K562 (cell line): ENCODE measurements around the gene BTBD18. TPM values are rescaled to one million over a fixed set of nuclear protein-coding genes. Genes with fewer than 3 reads are reported as not detected.

Source experiments
- ATAC-seq: fragments of 200-7000 bp; cut with Tn5 transposase; 3 replicates; pipeline ENCODE4 v1.9.1; 2020; ENCODE audit warnings: moderate library complexity
- BruUV-seq: library from RNA; stranded (reverse); fragments of 400-500 nt; replicated peaks from 2 replicates; lab custom pipeline; 2021; lab: Mats Ljungman, UMichigan
- CTCF ChIA-PET: fragments of 300-600 bp; formaldehyde crosslinking; extraction: SDS; loops from one replicate; lab custom pipeline; 2021; ENCODE audit warnings: low intra/inter-chr PET ratio; lab: Yijun Ruan, JAX
- POLR2A ChIA-PET: fragments of 300-600, 350-650 bp; sonication (Branson Sonifier 250); formaldehyde crosslinking; extraction: SDS; loops from one replicate; lab custom pipeline; 2021; ENCODE audit warnings: antibody characterized with exemption, inconsistent platforms; lab: Yijun Ruan, JAX
- DNase-seq, 4 experiments: peaks; one replicate each; pipeline versions ENCODE4 v3.0.0 to v3.0.0-alpha.2; 2011 to 2018; ENCODE audit warnings: low spot score in 3 of 4, mixed read lengths in 3 of 4; ENCODE audit errors: extremely low read depth in 1 of 4
- FAIRE-seq: peaks from 2 replicates; lab custom pipeline; 2011; peaks lifted over from hg19 to GRCh38; lab: Jason Lieb, UNC
- H2AFZ ChIP-seq: 2 replicates; pipeline ENCODE4 v1.6.0; 2011; ENCODE audit warnings: low read depth, low read length, control low read depth, inconsistent platforms
- H3K27ac ChIP-seq: fragments of 200-600 bp; 3 replicates; pipeline ENCODE4 v1.8.0; 2011; ENCODE audit warnings: low read depth, mild to moderate bottlenecking, control low read depth, inconsistent platforms, low read length, moderate library complexity, mixed read lengths; ENCODE audit errors: extremely low read depth
- H3K27me3 ChIP-seq, 2 experiments: fragments of 300-600 bp in 1 of 2; 2 replicates in 1 of 2; 3 replicates in 1 of 2; pipeline versions ENCODE4 v1.6.0 to v1.8.0; 2011; ENCODE audit warnings: inconsistent platforms in 2 of 2, low read length in 2 of 2, mild to moderate bottlenecking in 1 of 2, mixed read lengths in 1 of 2, moderate library complexity in 1 of 2; ENCODE audit not compliant: control insufficient read depth in 2 of 2, insufficient read depth in 2 of 2
- H3K36me3 ChIP-seq: fragments of 300-600 bp; 3 replicates; pipeline ENCODE4 v1.8.0; 2011; ENCODE audit warnings: mild to moderate bottlenecking, low read length, inconsistent platforms; ENCODE audit not compliant: control insufficient read depth, insufficient read depth
- H3K4me1 ChIP-seq, 2 experiments: fragments of 200-600 bp in 1 of 2; replicated peaks in 1 of 2; 2 replicates in 1 of 2; 3 replicates in 1 of 2; pipeline versions ENCODE4 v1.5.1 to v1.8.0; 2011; ENCODE audit warnings: inconsistent platforms in 2 of 2, low read length in 2 of 2, mild to moderate bottlenecking in 1 of 2, mixed read lengths in 1 of 2, moderate library complexity in 1 of 2; ENCODE audit not compliant: control insufficient read depth in 2 of 2, insufficient read depth in 2 of 2
- H3K4me2 ChIP-seq: 2 replicates; pipeline ENCODE4 v1.6.1; 2011; ENCODE audit warnings: low read length, control low read depth, inconsistent platforms, mixed read lengths; ENCODE audit not compliant: insufficient read depth
- H3K4me3 ChIP-seq: fragments of 200-600 bp; sonication (generic), shearing (Covaris generic); 2 replicates; pipeline ENCODE4 v1.5.1; 2016; ENCODE audit warnings: control low read depth, inconsistent platforms
- H3K79me2 ChIP-seq: fragments of 200-600 bp; 3 replicates; pipeline ENCODE4 v1.8.0; 2011; ENCODE audit warnings: low read length, inconsistent platforms; ENCODE audit not compliant: control insufficient read depth, insufficient read depth
- H3K9ac ChIP-seq, 2 experiments: 2 replicates each; pipeline versions ENCODE4 v1.6.0 to v1.6.1; 2011; ENCODE audit warnings: low read depth in 2 of 2, low read length in 2 of 2, control low read depth in 1 of 2, inconsistent platforms in 1 of 2, mild to moderate bottlenecking in 1 of 2, mixed read lengths in 1 of 2; ENCODE audit not compliant: insufficient read depth in 1 of 2
- H3K9me1 ChIP-seq: one replicate; pipeline ENCODE4 v1.6.0; 2011; ENCODE audit warnings: inconsistent platforms, mild to moderate bottlenecking, low read length, moderate library complexity; ENCODE audit not compliant: control insufficient read depth, insufficient read depth
- H3K9me3 ChIP-seq: replicated peaks from 2 replicates; pipeline ENCODE4 v1.5.1; 2011; ENCODE audit warnings: low read depth, low read length, inconsistent platforms; ENCODE audit not compliant: control insufficient read depth, insufficient read depth
- H4K20me1 ChIP-seq: replicated peaks from 2 replicates; pipeline ENCODE4 v1.6.1; 2011; ENCODE audit warnings: low read length, inconsistent platforms, mixed read lengths; ENCODE audit not compliant: control insufficient read depth, insufficient read depth
- BCL6 ChIP-seq: fragments of 250-450 bp; sonication (Bioruptor Pico); IDR thresholded peaks from 2 replicates; pipeline ENCODE4 v1.4.0; 2020
- CXXC5 ChIP-seq: fragments of 250-450 bp; sonication (Bioruptor Pico); IDR thresholded peaks from 2 replicates; pipeline ENCODE4 v1.8.0; 2022; ENCODE audit warnings: inconsistent platforms, mild to moderate bottlenecking, moderate library complexity
- DPF2 ChIP-seq: fragments of 450-650 bp; IDR thresholded peaks from 2 replicates; pipeline ENCODE4 v1.6.1; 2016
- EP400 ChIP-seq: fragments of 450-650 bp; IDR thresholded peaks from 2 replicates; pipeline ENCODE4 v1.6.1; 2017; ENCODE audit warnings: antibody characterized with exemption, mild to moderate bottlenecking, moderate library complexity
- FOXJ2 ChIP-seq: fragments of 200-800 bp; sonication (Bioruptor generic); IDR thresholded peaks from 2 replicates; pipeline ENCODE4 v1.6.1; 2016; ENCODE audit warnings: missing genetic modification characterization, missing compliant biosample characterization
- GABPA ChIP-seq: fragments of 200-800 bp; sonication (Bioruptor generic); conservative IDR thresholded peaks from 2 replicates; pipeline ENCODE4 v1.6.1; 2016; ENCODE audit warnings: low read depth, missing genetic modification characterization, missing compliant biosample characterization
- JUN ChIP-seq, 2 experiments: sonication (generic) in 1 of 2; formaldehyde crosslinking in 1 of 2; IDR thresholded peaks; 2 replicates each; pipeline versions ENCODE4 v1.6.1 to v1.8.0; 2012 to 2022; ENCODE audit warnings: borderline replicate concordance in 2 of 2, mild to moderate bottlenecking in 2 of 2, improper control_type of control experiment in 1 of 2, low read depth in 1 of 2, low read length in 1 of 2, missing genetic modification reagents in 1 of 2
- MYNN ChIP-seq, 2 experiments: sonication (generic); formaldehyde crosslinking in 1 of 2; IDR thresholded peaks; 2 replicates each; pipeline versions ENCODE4 v1.5.0 to v1.6.1; 2016 to 2020; ENCODE audit warnings: antibody characterized with exemption in 1 of 2, missing genetic modification reagents in 1 of 2
- NCOA2 ChIP-seq, 2 experiments: fragments of 450-650 bp; IDR thresholded peaks; 2 replicates each; pipeline ENCODE4 v1.6.1; 2018; ENCODE audit warnings: mild to moderate bottlenecking in 2 of 2, moderate library complexity in 1 of 2; ENCODE audit not compliant: partially characterized antibody in 2 of 2
- NFIC ChIP-seq: fragments of 450-650 bp; IDR thresholded peaks from 2 replicates; pipeline ENCODE4 v1.6.1; 2017; ENCODE audit warnings: mild to moderate bottlenecking, inconsistent platforms
- NFYB ChIP-seq: IDR thresholded peaks from 2 replicates; pipeline ENCODE4 v1.6.1; 2011; ENCODE audit warnings: mild to moderate bottlenecking, moderate library complexity; ENCODE audit not compliant: insufficient read length; ENCODE audit errors: extremely low read depth
- NR3C1 ChIP-seq: sonication (generic); formaldehyde crosslinking; IDR thresholded peaks from 2 replicates; pipeline ENCODE4 v1.8.1; 2022; ENCODE audit warnings: missing genetic modification reagents
- NRF1 ChIP-seq, 2 experiments: fragments of 450-650 bp; IDR thresholded peaks in 1 of 2; conservative IDR thresholded peaks in 1 of 2; 2 replicates each; pipeline ENCODE4 v1.6.1; 2014; ENCODE audit warnings: mild to moderate bottlenecking in 2 of 2
- TEAD2 ChIP-seq: fragments of 450-650 bp; IDR thresholded peaks from 2 replicates; pipeline ENCODE4 v1.6.1; 2016; ENCODE audit warnings: missing genetic modification characterization, control low read depth, missing compliant biosample characterization
- ZNF518B ChIP-seq: fragments of 250-450 bp; sonication (Bioruptor Pico); IDR thresholded peaks from 2 replicates; pipeline ENCODE4 v1.5.0; 2021; ENCODE audit warnings: mild to moderate bottlenecking, moderate library complexity
- WGBS: fragments of 100-300 bp; shearing (Covaris generic); methylation state at CpG from one replicate; pipeline ENCODE4 v1.1.6; 2016; ENCODE audit warnings: low coverage, mixed read lengths; ENCODE audit not compliant: insufficient coverage; ENCODE audit errors: missing lambda C conversion rate; 5-methylcytosine and 5-hydroxymethylcytosine counted together
- in situ Hi-C: fragments of 300-500 bp; cut with MboI; formaldehyde crosslinking; loops from 4 replicates; pipeline ENCODE4 v1.15.0; 2018; ENCODE audit warnings: inconsistent platforms, mixed read lengths
- intact Hi-C: fragments of 100-400 bp; cut with micrococcal nuclease; formaldehyde crosslinking; loops from 2 replicates; pipeline ENCODE4 v1.14.2; 2022
- polyA plus RNA-seq, 8 experiments: library from polyadenylated mRNA; depleted of rRNA in 4 of 8; stranded (reverse) in 5 of 8; unstranded in 3 of 8; fragments of >200 nt; fragmentation: Nextera tagmentation in 2 of 8; fragmentation: Illumina TruSeq in 1 of 8; extraction: Ambion mirVana in 2 of 8; extraction: Trizol in 1 of 8; gene quantifications; 2 replicates each; pipeline versions ENCODE4 v1.2.1 to v1.2.3, GENCODE V29; 2011 to 2014; ENCODE audit warnings: inconsistent platforms in 1 of 8, missing spikeins in 1 of 8
- total RNA-seq, 7 experiments: library from RNA; depleted of rRNA in 6 of 7; stranded (reverse); fragments of >200 nt in 6 of 7; fragmentation: Illumina TruSeq in 2 of 7; extraction: Trizol in 2 of 7; gene quantifications; 2 replicates each; pipeline versions ENCODE4 v1.2.1 to v1.2.3, GENCODE V29; 2011 to 2021; ENCODE audit warnings: low replicate concordance in 1 of 7

BTBD18 gene
- total and polyA plus RNA-seq, 9 of the 15 experiments (the other 6 are each of a cell fraction or from before 2014, with no cell fraction given), result 0.06 TPM; not detected in 8

GRCh38 chr11:57778318-57779037 is 26.9 kb upstream of the BTBD18 start:
- WGBS, result 13% methylated on average over 6 of the region's 6 CpGs
- Histone ChIP-seq H4K20me1 (peaks cover 63% of the 10 kb centered on the region), H3K4me3 (no peak overlapping the region), H3K9me1 (no peaks in the 10 kb centered on the region), H3K9ac (peak overlapping the region; percentile 17 to 41; a peak in 1 of 4 replicates), H3K4me1 (peaks cover 26 to 72% of the 10 kb centered on the region in 2 experiments), H3K4me2 (peak overlapping the region; percentile 51), H3K9me3 (no peaks in the 10 kb centered on the region), H3K79me2 (peaks cover 92% of the 10 kb centered on the region), H3K27ac (peak overlapping the region; percentile 4; the same call in 1 of the 3 replicates), H3K27me3 (no peaks in the 10 kb centered on the region), H2AFZ (no peak overlapping the region), H3K36me3 (peaks cover 10% of the 10 kb centered on the region; the same call in 2 of the 3 replicates)
- in situ Hi-C loops, result no loop called here
- CTCF ChIA-PET, result no interaction called here
- POLR2A ChIA-PET, result interaction anchor here (0.8 to 9.4 kb wide), 9 partner anchors 9 to 116 kb away, joined by 3 to 88 read pairs (median 4); partner anchors contain the start of genes BTBD18 and CTNND1
- FAIRE-seq (peak; percentile 71), ATAC-seq (peak; percentile 69), DNase-seq (peak; percentile 61 to 73 (median 69))
- BruUV-seq, result no TSS peak
- intact Hi-C loops, result loop anchor here (2.0 kb wide), 1 partner anchor 16 kb away; no protein-coding TSS in a partner anchor
- TF ChIP-seq NCOA2 (IDR thresholded peaks at IDR 0.05; ENCODE audit: partially characterized antibody in 2 of 2) (no peak), NFIC (peak; percentile 86), MYNN (IDR thresholded peaks at IDR 0.05) (no peak), MYNN (CRISPR knock-in tag; IDR thresholded peaks at IDR 0.05) (no peak), NRF1 (conservative IDR thresholded peaks at IDR 0.05 in 1 of 2, IDR thresholded peaks at IDR 0.05 in 1 of 2) (peak; percentile 22 to 44; a peak in 2 of 4 replicates), CXXC5 (CRISPR knock-in tag) (0 out of 2 replicates have a peak, but pooled peaks have one; percentile 18), DPF2 (peak; percentile 28; the same call in 1 of the 2 replicates), EP400 (no peak), BCL6 (CRISPR knock-in tag) (no peak), ZNF518B (CRISPR knock-in tag) (no peak), NR3C1 (CRISPR knock-in tag) (no peak), TEAD2 (tag) (peak; percentile 75), NFYB (peak; percentile 68), GABPA (tag) (peak; percentile 59), JUN (IDR thresholded peaks at IDR 0.05; ENCODE audit: borderline replicate concordance, low read depth, low read length) (no peak), JUN (CRISPR knock-in tag; IDR thresholded peaks at IDR 0.05; ENCODE audit: borderline replicate concordance) (no peak), FOXJ2 (tag) (peak; percentile 78; the same call in 1 of the 2 replicates)
